Spleen (tissue), 11 donors: Measurements from ENCODE around the gene PER3. TPM values are rescaled to one million over a fixed set of nuclear protein-coding genes. Genes with fewer than 3 reads are reported as not detected.

Source experiments
- DNase-seq: peaks from one replicate; pipeline ENCODE4 v3.0.0-alpha.2; 2020
- H3K27ac ChIP-seq, 8 donors: fragments of 200-600 bp; sonication (generic) in 7 of 8; 1 replicate in 4 of 8; 2 replicates in 4 of 8; pipeline versions ENCODE4 v1.5.0 to v1.8.0; 2016 to 2021; ENCODE audit warnings: inconsistent platforms in 4 of 8, mild to moderate bottlenecking in 4 of 8, moderate library complexity in 1 of 8
- H3K27me3 ChIP-seq, 7 donors: fragments of 200-600 bp; sonication (generic) in 6 of 7; replicated peaks in 1 of 7; 1 replicate in 4 of 7; 2 replicates in 3 of 7; pipeline versions ENCODE4 v1.5.0 to v1.8.0; 2016 to 2021; ENCODE audit warnings: inconsistent platforms in 3 of 7, mild to moderate bottlenecking in 1 of 7
- H3K36me3 ChIP-seq, 6 donors: fragments of 200-600 bp; sonication (generic) in 5 of 6; 1 replicate in 4 of 6; 2 replicates in 2 of 6; pipeline versions ENCODE4 v1.5.0 to v1.8.0; 2016 to 2021; ENCODE audit warnings: inconsistent platforms in 2 of 6
- H3K4me1 ChIP-seq, 6 donors: fragments of 200-600 bp; sonication (generic) in 5 of 6; 1 replicate in 3 of 6; 2 replicates in 3 of 6; pipeline versions ENCODE4 v1.5.0 to v1.8.0; 2016 to 2021; ENCODE audit warnings: inconsistent platforms in 3 of 6
- H3K4me3 ChIP-seq, 8 donors: fragments of 200-600 bp; sonication (generic) in 7 of 8; 1 replicate in 4 of 8; 2 replicates in 4 of 8; pipeline versions ENCODE4 v1.5.0 to v1.8.0; 2016 to 2021; ENCODE audit warnings: inconsistent platforms in 4 of 8, mild to moderate bottlenecking in 4 of 8, moderate library complexity in 2 of 8
- H3K9me3 ChIP-seq, 8 donors: fragments of 200-600 bp; sonication (generic) in 7 of 8; 1 replicate in 4 of 8; 2 replicates in 4 of 8; pipeline versions ENCODE4 v1.5.0 to v1.8.0; 2016 to 2021; ENCODE audit warnings: inconsistent platforms in 4 of 8
- CTCF ChIP-seq, 11 experiments: fragments of 200-600 bp in 7 of 11; fragments of 450-650 bp in 4 of 11; sonication (generic) in 4 of 11; IDR thresholded peaks in 8 of 11; conservative IDR thresholded peaks in 3 of 11; 1 replicate in 7 of 11; 2 replicates in 4 of 11; pipeline versions ENCODE4 v1.4.0 to v1.8.0; 2016 to 2021; ENCODE audit warnings: antibody characterized with exemption in 11 of 11, inconsistent platforms in 4 of 11, mild to moderate bottlenecking in 1 of 11
- POLR2A ChIP-seq, 3 donors: fragments of 450-650 bp; IDR thresholded peaks; one replicate each; pipeline ENCODE4 v1.5.1; 2017; ENCODE audit warnings: antibody characterized with exemption in 3 of 3, mild to moderate bottlenecking in 1 of 3
- POLR2AphosphoS5 ChIP-seq, 3 donors: sonication (generic); formaldehyde crosslinking; IDR thresholded peaks; one replicate each; pipeline ENCODE4 v1.5.1; 2017; ENCODE audit warnings: antibody characterized with exemption in 3 of 3
- whole genome bisulfite sequencing, 5 donors: extraction: QIAGEN DNeasy Blood & Tissue Kit in 3 of 5; methylation state at CpG; one replicate each; pipeline versions ENCODE4 v1.1.5 to v1.1.7; 2013 to 2018; 5-methylcytosine and 5-hydroxymethylcytosine counted together
- intact Hi-C: fragments of 100-400 bp; cut with DNase I; formaldehyde crosslinking; loops from one replicate; pipeline ENCODE4 v1.15.0; 2023; ENCODE audit warnings: low total_unique reads
- polyA plus RNA-seq, 3 donors: library from polyadenylated mRNA; stranded (reverse); fragments of 200-250 nt; gene quantifications; one replicate each; pipeline ENCODE4 v1.2.1, GENCODE V29; 2013
- total RNA-seq, 7 donors: library from RNA; depleted of rRNA in 3 of 7; stranded (reverse); fragments of >200 nt in 3 of 7; fragmentation: NEBNext Ultra II Directional in 4 of 7; extraction: Animal tissue kit (Norgen Biotek cat#: 25700) in 4 of 7; gene quantifications; one replicate each; pipeline versions ENCODE4 v1.1.0 to v1.2.1, GENCODE V29; 2016 to 2021
- donor health status: healthy with polysubstance abuse.
- donor health status: DM: no; HTN: no; CAD: no; lungs with moderate emphysema.
- donor health status: DM: no; HTN: no; CAD: no.
- donor health status: Bipolar disorder and iron deficiency.
- donor health status: healthy.
- donor health status: DM: no; HTN: no; CAD: no.
- donor health status: DM: yes; HTN: yes; CAD: no.

The PER3 gene
- total and polyA plus RNA-seq, 10 donors = 1.7 to 17.5 (median 9.2) TPM

GRCh38 chr1:7863756-7864328 is 79.8 kb downstream of the PER3 start:
- Histone ChIP-seq H3K27ac (no peak overlapping the region), H3K9me3 (no peaks in the 10 kb centered on the region), H3K27me3 (no peaks in the 10 kb centered on the region), H3K4me1 (no peaks in the 10 kb centered on the region), H3K36me3 (no peaks in the 10 kb centered on the region), H3K4me3 (no peak overlapping the region)
- TF ChIP-seq POLR2A (IDR thresholded peaks at IDR 0.05) (no peak), CTCF (IDR thresholded peaks at IDR 0.05 in 8 of 11, conservative IDR thresholded peaks at IDR 0.05 in 3 of 11) (no peak), POLR2AphosphoS5 (IDR thresholded peaks at IDR 0.05) (no peak)
- WGBS, 5 donors = 78 to 94% (median 84%) methylated on average over 15 to 17 of the region's 17 CpGs
- DNase-seq = no peak
- intact Hi-C loops = no loop called here

GRCh38 chr1:7865978-7866377 is 81.9 kb downstream of the PER3 start:
- 80 to 92% (median 90%) methylated on average over 15 to 16 of the region's 16 CpGs for WGBS, 5 donors
- no peak for TF ChIP-seq POLR2AphosphoS5 (IDR thresholded peaks at IDR 0.05)
- TF ChIP-seq POLR2A (IDR thresholded peaks at IDR 0.05) = no peak
- TF ChIP-seq CTCF (IDR thresholded peaks at IDR 0.05 in 8 of 11, conservative IDR thresholded peaks at IDR 0.05 in 3 of 11) = no peak
- intact Hi-C loops = no loop called here
- DNase-seq = no peak
- no peaks in the 10 kb centered on the region for H3K27me3 ChIP-seq
- no peaks in the 10 kb centered on the region for H3K36me3 ChIP-seq
- H3K4me3 ChIP-seq = no peak overlapping the region
- no peaks in the 10 kb centered on the region for H3K4me1 ChIP-seq
- no peaks in the 10 kb centered on the region for H3K9me3 ChIP-seq
- H3K27ac ChIP-seq = no peak overlapping the region

GRCh38 chr1:7868070-7868780 is 84.1 kb downstream of the PER3 start:
- Histone ChIP-seq H3K27me3 (no peaks in the 10 kb centered on the region), H3K9me3 (no peaks in the 10 kb centered on the region), H3K36me3 (no peaks in the 10 kb centered on the region), H3K27ac (no peak overlapping the region), H3K4me1 (no peaks in the 10 kb centered on the region), H3K4me3 (no peak overlapping the region)
- no peak for DNase-seq
- intact Hi-C loops = no loop called here
- WGBS, 5 donors = 70 to 92% (median 79%) methylated on average over 10 of the region's 10 CpGs
- TF ChIP-seq POLR2AphosphoS5 (IDR thresholded peaks at IDR 0.05) (no peak), POLR2A (IDR thresholded peaks at IDR 0.05) (no peak), CTCF (IDR thresholded peaks at IDR 0.05 in 8 of 11, conservative IDR thresholded peaks at IDR 0.05 in 3 of 11) (no peak)

- H3K36me3 ChIP-seq = no peaks in the 10 kb centered on the region
- no peaks in the 10 kb centered on the region for H3K27me3 ChIP-seq
- TF ChIP-seq POLR2AphosphoS5 (IDR thresholded peaks at IDR 0.05) (no peak), POLR2A (IDR thresholded peaks at IDR 0.05) (no peak), CTCF (IDR thresholded peaks at IDR 0.05 in 8 of 11, conservative IDR thresholded peaks at IDR 0.05 in 3 of 11) (no peak)
- intact Hi-C loops = no loop called here
- no peaks in the 10 kb centered on the region for H3K9me3 ChIP-seq
- H3K4me3 ChIP-seq = no peak overlapping the region
- H3K27ac ChIP-seq = no peak overlapping the region
- H3K4me1 ChIP-seq = no peaks in the 10 kb centered on the region
- 84 to 90% (median 87%) methylated on average over 16 of the region's 16 CpGs for WGBS, 5 donors
- no peak for DNase-seq
Observed at GRCh38 chr1:7869136-7869920, 85.2 kb downstream of the PER3 start.
